Mesenchymal stem cell (in vitro differentiated cells and primary cell): ENCODE measurements around the gene RANBP9.

Source experiments
- DNase-seq: peaks from one replicate; pipeline ENCODE4 v3.0.0-alpha.2; 2013
- H2AFZ ChIP-seq: one replicate; pipeline ENCODE4 v1.6.1; 2013; ENCODE audit warnings: low read depth, mild to moderate bottlenecking, control low read depth, inconsistent platforms, low read length, moderate library complexity
- H2AK5ac ChIP-seq: 2 replicates; pipeline ENCODE4 v1.6.1; 2013; ENCODE audit warnings: low read length, moderate library complexity, mild to moderate bottlenecking, inconsistent platforms; ENCODE audit not compliant: severe bottlenecking
- H2BK120ac ChIP-seq: one replicate; pipeline ENCODE4 v1.6.1; 2013; ENCODE audit warnings: low read depth, mild to moderate bottlenecking, inconsistent platforms, low read length, moderate library complexity
- H2BK12ac ChIP-seq, 2 experiments: one replicate each; pipeline ENCODE4 v1.6.1; 2013; ENCODE audit warnings: inconsistent platforms in 2 of 2, low read length in 2 of 2, mild to moderate bottlenecking in 2 of 2, moderate library complexity in 2 of 2, control low read depth in 1 of 2
- H2BK15ac ChIP-seq: one replicate; pipeline ENCODE4 v1.6.1; 2013; ENCODE audit warnings: mild to moderate bottlenecking, low read depth, inconsistent platforms; ENCODE audit not compliant: poor library complexity, severe bottlenecking
- H2BK5ac ChIP-seq: 2 replicates; pipeline ENCODE4 v1.6.1; 2013; ENCODE audit warnings: low read depth, mild to moderate bottlenecking, low read length, control low read depth, inconsistent platforms; ENCODE audit not compliant: poor library complexity, severe bottlenecking
- H3K14ac ChIP-seq, 2 experiments: one replicate each; pipeline ENCODE4 v1.6.1; 2013; ENCODE audit warnings: inconsistent platforms in 2 of 2, low read length in 2 of 2, control low read depth in 1 of 2, mild to moderate bottlenecking in 1 of 2, moderate library complexity in 1 of 2
- H3K18ac ChIP-seq, 2 experiments: one replicate each; pipeline ENCODE4 v1.6.1; 2013; ENCODE audit warnings: inconsistent platforms in 2 of 2, low read length in 2 of 2, control low read depth in 1 of 2, low read depth in 1 of 2, mild to moderate bottlenecking in 1 of 2
- H3K23ac ChIP-seq, 2 experiments: one replicate each; pipeline ENCODE4 v1.6.1; 2013; ENCODE audit warnings: inconsistent platforms in 2 of 2, low read length in 2 of 2, mild to moderate bottlenecking in 2 of 2, moderate library complexity in 2 of 2, control low read depth in 1 of 2
- H3K27ac ChIP-seq: 2 replicates; pipeline ENCODE4 v1.5.1; 2013; ENCODE audit warnings: mild to moderate bottlenecking, moderate library complexity, low read length, control low read depth, inconsistent platforms; ENCODE audit not compliant: poor library complexity, severe bottlenecking
- H3K27me3 ChIP-seq, 2 experiments: 2 replicates each; pipeline versions ENCODE4 v1.6.1 to v1.7.0; 2013; ENCODE audit warnings: low read length in 2 of 2, mild to moderate bottlenecking in 2 of 2, moderate library complexity in 2 of 2, control low read depth in 1 of 2, inconsistent platforms in 1 of 2; ENCODE audit not compliant: control insufficient read depth in 1 of 2, insufficient read depth in 1 of 2
- H3K36me3 ChIP-seq, 2 experiments: 2 replicates each; pipeline versions ENCODE4 v1.6.1 to v1.7.0; 2013; ENCODE audit warnings: low read length in 2 of 2, control low read depth in 1 of 2, inconsistent platforms in 1 of 2, low read depth in 1 of 2, mild to moderate bottlenecking in 1 of 2; ENCODE audit not compliant: insufficient read depth in 2 of 2, control insufficient read depth in 1 of 2
- H3K4ac ChIP-seq, 2 experiments: one replicate each; pipeline ENCODE4 v1.6.1; 2013; ENCODE audit warnings: inconsistent platforms in 2 of 2, low read length in 2 of 2, mild to moderate bottlenecking in 2 of 2, moderate library complexity in 2 of 2, control low read depth in 1 of 2, low read depth in 1 of 2
- H3K4me1 ChIP-seq: 2 replicates; pipeline ENCODE4 v1.6.1; 2013; ENCODE audit warnings: low read depth, low read length, control low read depth; ENCODE audit not compliant: control insufficient read depth, insufficient read depth
- H3K4me2 ChIP-seq: 2 replicates; pipeline ENCODE4 v1.6.1; 2013; ENCODE audit warnings: low read length, mild to moderate bottlenecking, inconsistent platforms; ENCODE audit not compliant: poor library complexity, severe bottlenecking
- H3K4me3 ChIP-seq, 2 experiments: 2 replicates each; pipeline versions ENCODE4 v1.5.1 to v1.7.0; 2013; ENCODE audit warnings: low read length in 2 of 2, mild to moderate bottlenecking in 2 of 2, control low read depth in 1 of 2, low read depth in 1 of 2; ENCODE audit not compliant: insufficient read depth in 1 of 2
- H3K79me1 ChIP-seq: replicated peaks from 2 replicates; pipeline ENCODE4 v1.6.1; 2013; ENCODE audit warnings: mild to moderate bottlenecking, control low read depth, low read length, inconsistent platforms; ENCODE audit not compliant: poor library complexity, severe bottlenecking
- H3K9ac ChIP-seq: 2 replicates; pipeline ENCODE4 v1.7.0; 2013; ENCODE audit warnings: mild to moderate bottlenecking, low read length, moderate library complexity
- H3K9me3 ChIP-seq: 2 replicates; pipeline ENCODE4 v1.7.0; 2013; ENCODE audit warnings: mild to moderate bottlenecking, low read length; ENCODE audit not compliant: control insufficient read depth
- H4K8ac ChIP-seq: one replicate; pipeline ENCODE4 v1.6.1; 2013; ENCODE audit warnings: inconsistent platforms, mild to moderate bottlenecking, low read length, moderate library complexity
- H4K91ac ChIP-seq: one replicate; pipeline ENCODE4 v1.6.1; 2013; ENCODE audit warnings: mild to moderate bottlenecking, low read length, inconsistent platforms
- WGBS: methylation state at CpG from one replicate; pipeline ENCODE4 v1.1.7; 2013; ENCODE audit warnings: mixed read lengths; 5-methylcytosine and 5-hydroxymethylcytosine counted together

Gene RANBP9

DNA sequence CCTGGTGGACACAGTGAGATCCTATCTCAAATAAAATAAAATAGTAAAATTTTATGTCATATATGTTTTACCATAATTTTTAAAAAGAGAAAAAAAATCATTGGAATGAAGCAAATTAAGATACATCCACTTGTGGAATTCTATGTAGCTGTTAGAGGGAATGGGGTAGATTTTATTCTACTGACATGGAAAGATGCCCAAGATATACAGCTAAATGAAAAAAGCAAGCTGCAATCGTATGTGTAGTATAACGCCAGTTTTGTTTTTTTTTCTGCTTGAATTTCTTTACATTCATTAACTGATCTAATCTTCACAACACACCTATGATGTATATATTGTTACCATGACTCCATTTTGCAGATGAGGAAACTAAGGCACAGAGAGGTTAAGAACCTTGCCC lies 23.4 kb upstream of the RANBP9 start:
- no peak overlapping the region for H3K4ac ChIP-seq
- H2BK120ac ChIP-seq = no peak overlapping the region
- DNase-seq = no peak
- no peaks in the 10 kb centered on the region for H3K27me3 ChIP-seq
- no peak overlapping the region for H4K91ac ChIP-seq
- no peak overlapping the region for H2AK5ac ChIP-seq
- H2BK15ac ChIP-seq = no peak overlapping the region
- no peak overlapping the region for H2AFZ ChIP-seq
- H3K4me1 ChIP-seq = no peaks in the 10 kb centered on the region
- no CpG with 5 or more reads among the region's 2 CpGs for WGBS
- H3K9me3 ChIP-seq = no peaks in the 10 kb centered on the region
- H3K23ac ChIP-seq = no peak overlapping the region
- no peak overlapping the region for H2BK5ac ChIP-seq
- no peak overlapping the region for H2BK12ac ChIP-seq
- H3K14ac ChIP-seq = no peak overlapping the region
- no peaks in the 10 kb centered on the region for H3K79me1 ChIP-seq
- H3K9ac ChIP-seq = peak overlapping the region; percentile 46
- H4K8ac ChIP-seq = no peak overlapping the region
- H3K18ac ChIP-seq = no peak overlapping the region
- H3K27ac ChIP-seq = no peak overlapping the region
- no peak overlapping the region for H3K4me2 ChIP-seq
- H3K4me3 ChIP-seq = no peak overlapping the region
- H3K36me3 ChIP-seq = no peaks in the 10 kb centered on the region

DNA sequence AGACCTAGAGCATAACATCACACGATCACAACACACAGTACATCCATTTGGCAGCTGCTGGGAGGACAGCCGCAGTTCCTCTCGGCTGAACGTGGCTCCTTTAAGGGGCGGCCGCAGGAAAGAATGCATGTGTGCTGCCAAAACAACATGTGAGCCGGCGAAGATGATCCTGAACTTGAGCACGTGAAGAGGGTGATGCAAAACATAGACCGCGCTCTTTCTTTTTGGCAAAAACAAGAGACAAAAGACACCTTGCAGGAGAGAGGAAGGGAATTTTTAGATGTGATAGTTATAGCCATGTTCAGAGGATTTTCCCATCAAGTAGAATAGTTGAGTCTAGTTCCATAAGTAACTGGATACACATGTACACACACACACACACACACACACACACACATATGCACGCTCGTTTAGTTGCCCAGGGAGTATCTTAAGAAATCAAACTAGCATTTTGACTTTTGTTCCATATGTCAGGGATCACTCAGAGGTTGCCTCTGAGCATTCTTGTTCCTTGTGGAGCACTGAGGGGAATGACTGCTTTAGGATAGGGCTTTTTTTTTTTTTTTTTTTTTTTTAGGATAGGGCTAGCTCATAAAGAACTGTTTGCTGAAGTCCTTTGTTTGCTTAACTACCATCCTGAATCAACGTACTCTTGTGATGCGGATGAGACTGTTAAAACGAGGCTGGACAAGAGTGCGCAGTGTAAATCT lies 21.7 kb upstream of the RANBP9 start:
- H2AFZ ChIP-seq = no peak overlapping the region
- H2BK12ac ChIP-seq = no peak overlapping the region
- no peaks in the 10 kb centered on the region for H3K9me3 ChIP-seq
- no peak overlapping the region for H4K91ac ChIP-seq
- peak overlapping the region; percentile 40 for H2BK15ac ChIP-seq
- H3K27ac ChIP-seq = no peak overlapping the region
- no peaks in the 10 kb centered on the region for H3K36me3 ChIP-seq
- no peak overlapping the region for H3K4me2 ChIP-seq
- H3K9ac ChIP-seq = peak overlapping the region; percentile 80
- H3K79me1 ChIP-seq = no peaks in the 10 kb centered on the region
- no peak overlapping the region for H4K8ac ChIP-seq
- no peak overlapping the region for H3K18ac ChIP-seq
- no peaks in the 10 kb centered on the region for H3K27me3 ChIP-seq
- H3K4me3 ChIP-seq = peak overlapping the region in 1 of 2 experiments; percentile 63
- H3K4me1 ChIP-seq = peaks cover 2% of the 10 kb centered on the region
- no peak overlapping the region for H2AK5ac ChIP-seq
- WGBS = 67% methylated on average over 16 of the region's 17 CpGs
- no peak overlapping the region for H3K23ac ChIP-seq
- no peak overlapping the region for H3K4ac ChIP-seq
- H2BK5ac ChIP-seq = no peak overlapping the region
- peak; percentile 44 for DNase-seq
- no peak overlapping the region for H2BK120ac ChIP-seq
- no peak overlapping the region for H3K14ac ChIP-seq

DNA sequence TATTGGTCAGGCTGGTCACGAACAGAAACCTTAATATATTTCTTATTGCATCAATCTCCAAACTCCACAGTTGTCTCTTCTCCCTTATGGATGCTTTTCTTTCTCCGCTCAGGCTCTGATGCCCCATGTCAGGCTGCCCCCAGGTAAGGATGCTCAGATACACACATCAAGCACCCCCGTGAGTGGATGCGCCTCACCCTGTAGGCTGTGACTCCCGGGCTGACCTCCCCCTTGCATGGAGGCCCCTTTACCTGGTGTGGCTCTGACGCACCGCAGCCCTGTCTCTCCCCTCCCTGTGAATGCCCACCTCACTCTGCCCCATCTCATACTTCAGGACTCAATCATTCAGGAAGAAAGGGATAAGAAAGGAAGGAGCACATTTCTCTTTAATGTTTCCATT lies 19.1 kb upstream of the RANBP9 start:
- H3K27me3 ChIP-seq = no peaks in the 10 kb centered on the region
- no peak overlapping the region for H2AK5ac ChIP-seq
- 84% methylated on average over 5 of the region's 7 CpGs for WGBS

DNA sequence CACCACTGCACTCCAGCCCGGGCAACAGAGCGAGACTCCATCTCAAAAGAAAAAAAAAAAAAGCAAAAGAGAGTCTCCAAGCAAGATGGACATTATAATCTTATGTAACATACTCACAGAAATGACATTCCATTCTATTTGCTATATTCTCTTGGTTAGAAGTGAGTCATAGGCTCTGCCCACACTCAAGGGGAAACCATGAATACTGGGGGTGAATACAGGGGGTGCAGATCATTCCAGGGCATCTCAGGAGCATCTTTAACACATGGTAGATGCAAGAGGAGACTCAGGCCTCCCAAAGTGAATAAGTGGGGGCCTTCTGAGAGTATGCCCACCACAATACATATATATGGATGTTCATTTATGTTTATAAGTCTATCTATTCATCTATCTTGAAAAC lies 18.3 kb upstream of the RANBP9 start:
- H2AFZ ChIP-seq = no peak overlapping the region
- no peak overlapping the region for H3K23ac ChIP-seq
- no peak overlapping the region for H2BK5ac ChIP-seq
- H2BK15ac ChIP-seq = no peak overlapping the region
- H2BK12ac ChIP-seq = no peak overlapping the region
- no peak overlapping the region for H3K14ac ChIP-seq
- no peaks in the 10 kb centered on the region for H3K27me3 ChIP-seq
- H3K9me3 ChIP-seq = no peaks in the 10 kb centered on the region
- H3K27ac ChIP-seq = no peak overlapping the region
- H3K4ac ChIP-seq = no peak overlapping the region
- no peak overlapping the region for H3K9ac ChIP-seq
- 100% methylated on average over 2 of the region's 2 CpGs for WGBS
- H3K36me3 ChIP-seq = no peaks in the 10 kb centered on the region
- no peak overlapping the region for H3K18ac ChIP-seq
- no peak overlapping the region for H2AK5ac ChIP-seq
- no peak overlapping the region for H3K4me2 ChIP-seq
- no peaks in the 10 kb centered on the region for H3K79me1 ChIP-seq
- DNase-seq = peak; percentile 15
- peaks cover 2% of the 10 kb centered on the region for H3K4me1 ChIP-seq
- H4K91ac ChIP-seq = no peak overlapping the region
- no peak overlapping the region for H4K8ac ChIP-seq
- H3K4me3 ChIP-seq = no peak overlapping the region
- H2BK120ac ChIP-seq = no peak overlapping the region

More for the DNA sequence above, 19.1 kb upstream of the RANBP9 start:
- H3K36me3 ChIP-seq = no peaks in the 10 kb centered on the region
- no peak overlapping the region for H3K4me2 ChIP-seq
- H3K4ac ChIP-seq = no peak overlapping the region
- no peak overlapping the region for H3K27ac ChIP-seq
- no peak overlapping the region for H3K23ac ChIP-seq
- no peak overlapping the region for H2AFZ ChIP-seq
- no peak overlapping the region for H2BK15ac ChIP-seq
- H3K4me1 ChIP-seq = peaks cover 2% of the 10 kb centered on the region
- no peaks in the 10 kb centered on the region for H3K9me3 ChIP-seq
- no peak for DNase-seq
- H2BK12ac ChIP-seq = no peak overlapping the region
- no peak overlapping the region for H3K4me3 ChIP-seq
- no peak overlapping the region for H2BK120ac ChIP-seq
- no peak overlapping the region for H3K9ac ChIP-seq
- no peak overlapping the region for H2BK5ac ChIP-seq
- no peaks in the 10 kb centered on the region for H3K79me1 ChIP-seq
- H4K8ac ChIP-seq = no peak overlapping the region
- H3K14ac ChIP-seq = no peak overlapping the region
- no peak overlapping the region for H4K91ac ChIP-seq
- H3K18ac ChIP-seq = no peak overlapping the region
